Medulla oblongata (tissue), 1 donor: ENCODE data around the gene GPSM3.
"Not testable (repeated sequence)": the region's sequence is repeated elsewhere in the genome, so short reads cannot be mapped to it uniquely, and the experiment has no call there.

ENCODE experiments used
- DNase-seq: peaks from one replicate; pipeline ENCODE4 v3.0.0-alpha.2; 2015; ENCODE audit errors: extremely low spot score

Gene GPSM3

GRCh38 chr6:32192608-32193039 is at the start of gene GPSM3:
GPSM3 (minus strand) TSS chr6:32192643; CDS start chr6:32192513, 130 bp downstream.
- DNase-seq: peak; percentile 48

- no peak for DNase-seq
Observed at GRCh38 chr6:32240686-32241085, 48.2 kb upstream of the GPSM3 start.

- no peak for DNase-seq
Observed at GRCh38 chr6:32239462-32239861, 47.0 kb upstream of the GPSM3 start.

- no peak for DNase-seq
Observed at GRCh38 chr6:32234934-32235333, 42.5 kb upstream of the GPSM3 start.

GRCh38 chr6:32226434-32226833 is 34.0 kb upstream of the GPSM3 start:
- DNase-seq: no peak

- no peak for DNase-seq
Observed at GRCh38 chr6:32224696-32225095, 32.3 kb upstream of the GPSM3 start.

- DNase-seq: no peak
Observed at GRCh38 chr6:32223258-32224235, 31.1 kb upstream of the GPSM3 start, which contains the start of gene NOTCH4. NOTCH4 (minus strand) TSS chr6:32224067; CDS start chr6:32223928, 139 bp downstream.

GRCh38 chr6:32222333-32223230 is 30.1 kb upstream of the GPSM3 start:
- no peak for DNase-seq

GRCh38 chr6:32220021-32220420 is 27.6 kb upstream of the GPSM3 start:
- DNase-seq: no peak

- DNase-seq: no peak
Observed at GRCh38 chr6:32218167-32218566, 25.7 kb upstream of the GPSM3 start.

GRCh38 chr6:32216998-32217397 is 24.6 kb upstream of the GPSM3 start:
- no peak for DNase-seq

- DNase-seq: no peak
Observed at GRCh38 chr6:32216285-32216684, 23.8 kb upstream of the GPSM3 start.

GRCh38 chr6:32215617-32216016 is 23.2 kb upstream of the GPSM3 start:
- no peak for DNase-seq

GRCh38 chr6:32214126-32214525 is 21.7 kb upstream of the GPSM3 start:
- no peak for DNase-seq

- DNase-seq: no peak
Observed at GRCh38 chr6:32213649-32214048, 21.2 kb upstream of the GPSM3 start.

GRCh38 chr6:32212076-32212760 is 19.8 kb upstream of the GPSM3 start:
- DNase-seq: no peak

GRCh38 chr6:32211432-32211831 is 19.0 kb upstream of the GPSM3 start:
- not testable (repeated sequence) for DNase-seq

GRCh38 chr6:32210191-32210601 is 17.8 kb upstream of the GPSM3 start:
- DNase-seq: no peak

GRCh38 chr6:32208996-32209395 is 16.6 kb upstream of the GPSM3 start:
- DNase-seq: no peak

GRCh38 chr6:32204268-32204715 is 11.8 kb upstream of the GPSM3 start:
- no peak for DNase-seq

- no peak for DNase-seq
Observed at GRCh38 chr6:32203426-32204267, 11.2 kb upstream of the GPSM3 start.
